ENCODE data around the gene EML1.

Gene EML1

GRCh38 chr14:99793213-99794150 is at the start of gene EML1:
TSS of gene EML1 (plus strand) at chr14:99793413. CDS start at chr14:99793477, 64 bp downstream.
- no peak for DNase-seq

GRCh38 chr14:99744199-99744872 is 48.9 kb upstream of the EML1 start:
- no peak for DNase-seq

DNA sequence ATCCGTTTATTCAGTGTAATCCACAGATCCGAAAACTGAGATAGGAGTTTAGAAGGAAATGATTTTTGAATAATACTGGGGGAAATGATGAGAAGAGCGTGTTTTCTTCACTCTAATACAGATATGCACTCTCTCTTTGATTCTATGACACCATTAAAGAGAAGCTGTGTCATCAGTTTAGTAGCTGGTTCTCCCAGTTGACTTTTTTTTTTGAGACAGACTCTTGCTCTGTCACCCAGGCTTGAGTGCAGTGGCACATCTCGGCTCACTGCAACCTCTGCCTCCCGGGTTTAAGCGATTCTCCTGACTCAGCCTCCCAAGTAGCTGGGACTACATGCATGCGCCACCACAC is 48.4 kb upstream of the EML1 start:
- DNase-seq = no peak

DNA sequence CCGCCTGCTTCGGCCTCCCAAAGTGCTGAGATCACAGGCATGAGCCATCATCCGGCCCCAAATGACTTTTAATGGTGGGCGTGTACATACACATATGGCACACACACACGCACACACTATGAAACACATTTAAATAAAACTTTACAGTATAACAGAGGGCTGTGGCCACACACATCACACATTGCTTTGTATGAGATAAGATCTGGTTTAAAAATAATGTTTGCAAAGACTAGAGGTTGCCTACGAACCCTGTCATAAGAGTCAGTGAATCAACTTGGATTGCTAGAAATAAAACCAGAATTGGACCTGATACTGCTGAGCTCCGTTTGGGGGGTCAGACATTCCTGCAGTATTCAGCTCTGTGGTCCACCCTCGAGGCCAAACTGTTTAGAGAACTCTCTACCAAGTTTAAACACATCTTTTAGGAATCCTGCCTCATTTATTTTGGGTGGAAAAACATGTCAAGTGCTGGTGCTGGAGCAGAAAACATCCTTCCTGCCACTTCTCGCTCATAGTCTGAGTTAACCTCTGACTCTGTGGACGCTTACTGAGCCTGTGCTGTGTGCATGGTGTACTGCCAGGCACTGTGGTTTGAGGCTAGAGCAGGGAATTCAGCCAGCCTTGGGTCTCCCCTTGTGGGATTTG is 47.8 kb upstream of the EML1 start:
- DNase-seq = no peak

DNA sequence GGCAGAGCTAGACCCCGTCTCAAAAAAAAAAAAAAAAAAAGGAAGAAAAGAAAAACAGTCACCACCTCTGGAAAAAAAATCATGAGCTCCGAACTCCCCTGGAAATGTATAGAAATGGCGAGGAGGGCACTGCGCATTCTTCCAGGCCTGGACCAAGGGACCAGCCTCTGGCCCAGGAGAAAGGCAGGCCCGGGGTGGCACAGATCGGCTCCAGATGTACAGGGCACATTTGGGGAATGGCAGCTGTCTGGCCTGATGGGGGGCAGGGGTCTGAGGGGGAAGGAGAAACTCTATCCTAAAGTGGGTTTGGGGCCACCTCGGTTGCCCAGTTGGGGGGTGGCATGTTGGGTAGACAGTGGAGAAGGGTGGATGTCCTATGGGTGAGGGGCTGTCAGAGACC is 46.0 kb upstream of the EML1 start:
- no peak for DNase-seq

DNA sequence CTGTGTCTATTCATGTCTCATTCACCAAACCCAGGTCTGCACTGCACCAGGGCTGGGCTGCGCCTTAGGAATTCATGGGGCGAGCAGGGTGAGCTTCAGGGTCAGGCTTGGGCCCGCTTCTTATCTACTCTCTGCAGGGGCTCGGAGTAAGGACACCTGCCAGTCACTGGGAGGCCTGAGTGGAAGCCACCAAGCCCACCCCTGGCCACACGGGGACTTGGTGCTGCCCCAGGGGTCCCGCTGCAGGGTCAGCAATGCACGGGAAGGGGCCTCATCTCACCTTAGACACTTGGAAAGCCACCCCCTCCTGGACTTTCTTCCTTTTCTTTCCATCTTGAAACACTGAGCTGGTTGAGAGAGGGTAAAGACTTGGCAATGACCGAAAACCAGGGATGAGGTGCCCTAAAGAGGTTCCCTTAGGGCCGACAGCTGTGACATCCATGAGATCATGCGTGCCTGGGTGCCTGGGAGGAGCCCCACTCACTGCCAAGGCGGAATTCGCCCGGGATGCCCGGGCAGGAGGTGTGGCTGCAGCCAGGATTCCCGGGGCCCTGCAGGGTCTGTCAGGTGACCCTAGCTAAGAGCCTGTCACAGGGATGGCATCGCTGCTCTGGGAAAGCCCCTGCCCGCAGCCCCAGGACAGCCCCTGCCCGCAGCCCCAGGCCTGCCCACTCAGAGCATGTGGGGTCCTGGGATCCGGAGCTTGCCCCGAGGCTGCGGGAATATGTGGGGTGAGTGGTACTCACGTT is 45.5 kb upstream of the EML1 start:
- DNase-seq = no peak

DNA sequence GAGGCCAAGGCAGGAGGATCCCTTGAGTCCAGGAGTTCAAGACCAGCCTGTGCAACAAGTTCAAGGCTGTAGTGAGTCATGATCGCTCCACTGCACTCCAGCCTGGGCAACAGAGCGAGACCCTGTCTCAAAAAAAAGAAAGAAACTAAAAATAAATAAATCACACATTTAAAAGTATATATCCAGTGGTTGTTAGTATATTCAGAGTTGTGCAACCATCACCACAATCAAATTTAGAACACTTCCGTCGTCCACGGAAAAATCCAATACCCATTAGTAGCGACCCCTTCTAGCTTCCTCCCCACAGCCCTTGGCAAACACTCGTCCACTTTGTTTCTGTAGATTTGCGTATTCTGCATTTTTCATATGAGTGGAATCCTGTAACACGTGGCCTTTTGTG is 44.7 kb upstream of the EML1 start:
- no peak for DNase-seq

DNA sequence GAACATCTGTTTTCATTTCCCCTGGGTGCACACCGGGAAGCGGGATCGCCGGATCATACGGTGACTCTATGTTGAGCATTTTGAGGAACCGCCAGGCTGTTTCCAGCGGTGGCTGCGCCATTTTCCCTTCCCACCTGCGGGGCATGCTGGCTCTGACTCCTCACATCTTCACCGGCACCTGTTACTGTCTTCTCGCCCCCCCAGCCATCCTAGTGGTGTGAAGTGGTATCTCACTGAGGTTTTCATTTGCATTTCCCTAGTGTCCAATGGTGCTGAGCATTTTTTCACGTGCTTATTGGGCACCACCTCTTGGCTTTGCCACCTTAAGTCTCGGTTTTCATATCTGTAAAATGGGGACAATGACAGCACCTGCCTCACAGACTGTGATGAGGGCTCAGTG is 44.1 kb upstream of the EML1 start:
- no peak for DNase-seq

DNA sequence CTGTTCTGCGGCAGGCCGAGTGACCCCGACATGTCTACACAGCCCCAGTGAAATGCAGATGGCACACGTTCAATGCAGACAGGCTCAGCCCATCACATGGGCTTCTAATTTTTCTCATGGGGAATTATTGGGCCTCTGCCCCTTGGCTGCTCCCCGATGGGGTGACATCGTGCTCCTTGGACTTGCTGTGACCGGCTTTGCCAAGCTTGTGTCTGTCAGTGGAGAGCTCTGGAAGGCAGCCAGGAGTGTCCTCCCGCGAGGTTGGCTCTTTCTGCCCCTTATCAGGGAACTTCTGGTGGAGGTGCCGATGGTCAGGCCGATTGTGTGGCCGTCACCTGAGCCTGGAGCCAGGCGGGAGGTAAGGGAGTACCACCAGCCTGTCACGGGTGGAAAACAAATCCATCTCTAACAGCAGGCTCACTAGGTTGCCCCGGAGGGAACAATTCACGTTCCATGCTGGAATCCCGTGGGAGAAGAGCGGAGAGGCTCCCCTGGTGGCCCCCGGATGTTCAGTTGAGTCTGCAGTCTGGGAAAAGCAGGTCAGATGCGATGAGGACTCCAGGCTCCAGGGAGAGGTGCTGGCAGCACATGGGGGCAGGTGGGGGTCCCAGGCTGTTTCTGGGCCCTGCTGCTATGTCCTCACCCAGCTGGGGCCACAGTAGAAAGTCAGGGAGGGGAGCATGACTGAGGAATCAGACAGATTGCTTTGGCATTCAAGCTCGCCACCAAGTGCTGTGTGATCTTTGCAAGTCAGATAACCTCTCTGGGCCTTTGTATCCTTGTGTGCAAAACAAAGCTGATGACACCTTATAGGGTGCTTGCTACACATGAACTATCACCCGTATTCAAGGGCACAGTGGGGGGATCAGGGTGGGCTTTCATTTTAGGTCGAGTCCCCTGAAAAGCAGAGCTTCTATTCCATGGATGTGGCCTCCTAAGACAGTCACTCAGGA is 43.2 kb upstream of the EML1 start:
- no peak for DNase-seq

GRCh38 chr14:99750746-99751450 is 42.3 kb upstream of the EML1 start:
- no peak for DNase-seq

- no peak for DNase-seq
Observed at GRCh38 chr14:99751539-99752485, 41.4 kb upstream of the EML1 start.

- peak; percentile 60 for DNase-seq
Observed at GRCh38 chr14:99752486-99753121, 40.6 kb upstream of the EML1 start.

- no peak for DNase-seq
Observed at GRCh38 chr14:99753225-99754140, 39.7 kb upstream of the EML1 start.

DNA sequence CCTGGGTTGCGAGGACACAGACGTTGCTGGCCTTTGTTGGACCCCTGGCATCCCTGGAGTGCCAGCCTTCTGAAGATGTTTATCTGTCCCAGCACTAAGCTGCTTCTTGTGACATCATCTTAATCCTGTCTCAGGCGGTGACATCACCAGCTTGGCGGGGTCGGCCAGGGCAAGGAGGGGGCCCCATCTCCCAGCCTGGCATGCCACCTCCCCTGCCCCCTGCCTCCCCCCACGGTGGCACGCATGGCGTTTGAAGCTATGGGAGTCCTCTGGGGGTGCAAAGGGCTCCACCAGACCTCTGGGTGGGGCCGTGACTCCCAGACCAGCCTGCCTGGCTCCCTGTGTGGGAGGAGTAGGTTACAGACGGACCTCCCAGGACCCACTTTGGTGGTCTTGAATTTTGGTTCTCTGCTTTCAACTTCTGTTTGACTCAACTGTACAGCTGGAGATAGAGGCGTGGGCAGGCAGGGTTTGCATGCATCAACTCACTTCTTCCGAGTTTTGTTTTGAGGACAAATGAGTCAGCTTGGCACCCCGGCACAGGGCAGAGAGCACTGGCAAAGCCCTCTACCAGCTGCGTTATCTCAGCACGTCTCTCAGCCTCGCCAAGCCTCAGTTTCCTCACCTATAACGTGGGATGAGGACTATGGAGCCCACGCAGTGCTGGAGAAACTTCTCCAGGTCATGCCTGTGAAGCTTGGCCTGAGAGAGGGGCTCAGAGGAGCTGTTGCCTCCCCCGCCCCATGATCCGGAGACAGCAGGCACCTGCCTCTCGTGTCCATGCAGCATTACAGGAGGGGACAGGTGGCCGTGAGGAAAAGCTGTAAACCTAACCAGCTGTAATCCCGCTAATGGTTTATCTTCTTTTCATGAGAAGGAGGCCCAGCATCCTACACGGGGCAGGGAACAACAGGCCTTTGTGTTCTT is 38.8 kb upstream of the EML1 start:
- DNase-seq = no peak

DNA sequence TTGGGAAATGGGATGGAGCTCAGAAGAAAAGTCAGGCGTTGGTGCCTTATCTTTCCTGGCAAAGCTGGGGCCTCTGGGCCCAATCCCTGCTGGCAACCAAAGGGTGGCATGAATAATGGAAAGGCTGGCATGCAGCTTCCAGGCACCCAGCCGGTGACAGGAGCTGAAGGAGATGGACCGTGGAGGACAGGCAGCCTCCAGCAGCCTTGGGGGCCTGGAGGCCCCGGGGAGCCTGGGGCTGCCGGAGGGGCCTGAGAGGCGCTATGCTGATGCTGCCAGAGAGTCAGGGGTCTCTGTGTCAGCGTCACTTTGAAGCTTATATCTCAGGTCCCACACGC is 38.2 kb upstream of the EML1 start:
- no peak for DNase-seq

GRCh38 chr14:99755629-99756603 is 37.3 kb upstream of the EML1 start:
- DNase-seq = no peak
